Suprapubic skin (tissue), 4 donors: ENCODE measurements around the gene RAD51D. TPM values are rescaled to one million over a fixed set of nuclear protein-coding genes. Genes with fewer than 3 reads are reported as not detected.

Source experiments
- DNase-seq, 2 donors: peaks; one replicate each; pipeline ENCODE4 v3.0.0-alpha.2; 2019; ENCODE audit warnings: low spot score in 2 of 2
- H3K27ac ChIP-seq: fragments of 200-600 bp; sonication (generic); one replicate; pipeline ENCODE4 v1.5.1; 2019
- H3K27me3 ChIP-seq: fragments of 200-600 bp; sonication (generic); one replicate; pipeline ENCODE4 v1.5.1; 2019
- H3K36me3 ChIP-seq: fragments of 200-600 bp; sonication (generic); one replicate; pipeline ENCODE4 v1.5.1; 2019
- H3K4me1 ChIP-seq: fragments of 200-600 bp; sonication (generic); one replicate; pipeline ENCODE4 v1.5.1; 2019
- H3K4me3 ChIP-seq: fragments of 200-600 bp; sonication (generic); one replicate; pipeline ENCODE4 v1.5.1; 2019; ENCODE audit warnings: mild to moderate bottlenecking
- H3K9me3 ChIP-seq: fragments of 200-600 bp; sonication (generic); one replicate; pipeline ENCODE4 v1.5.1; 2019
- EP300 ChIP-seq: sonication (generic); formaldehyde crosslinking; IDR thresholded peaks from one replicate; pipeline ENCODE4 v1.6.1; 2017; ENCODE audit warnings: antibody characterized with exemption
- POLR2A ChIP-seq, 2 donors: fragments of 450-650 bp; IDR thresholded peaks; one replicate each; pipeline ENCODE4 v1.6.1; 2017; ENCODE audit warnings: antibody characterized with exemption in 2 of 2, mild to moderate bottlenecking in 2 of 2, moderate library complexity in 2 of 2
- POLR2AphosphoS5 ChIP-seq, 3 donors: sonication (generic); formaldehyde crosslinking; IDR thresholded peaks; one replicate each; pipeline ENCODE4 v1.6.1; 2017; ENCODE audit warnings: antibody characterized with exemption in 3 of 3
- WGBS: methylation state at CpG from one replicate; pipeline ENCODE4 v1.1.5; 2018; 5-methylcytosine and 5-hydroxymethylcytosine counted together
- total RNA-seq, 4 donors: library from RNA; depleted of rRNA; stranded (reverse); fragments of >200 nt; gene quantifications; one replicate each; pipeline ENCODE4 v1.1.0, GENCODE V29; 2016
- TF ChIP-seq, protein P1 (sequence below), 2 donors: fragments of 200-600 bp in 1 of 2; fragments of 450-650 bp in 1 of 2; sonication (generic) in 1 of 2; IDR thresholded peaks; one replicate each; pipeline ENCODE4 v1.5.1; 2016 to 2019; ENCODE audit warnings: antibody characterized with exemption in 2 of 2, mild to moderate bottlenecking in 1 of 2, moderate library complexity in 1 of 2

Gene RAD51D
- total RNA-seq, 4 donors from 2014 or later: 3.2 to 7.7 (median 6.4) TPM

DNA sequence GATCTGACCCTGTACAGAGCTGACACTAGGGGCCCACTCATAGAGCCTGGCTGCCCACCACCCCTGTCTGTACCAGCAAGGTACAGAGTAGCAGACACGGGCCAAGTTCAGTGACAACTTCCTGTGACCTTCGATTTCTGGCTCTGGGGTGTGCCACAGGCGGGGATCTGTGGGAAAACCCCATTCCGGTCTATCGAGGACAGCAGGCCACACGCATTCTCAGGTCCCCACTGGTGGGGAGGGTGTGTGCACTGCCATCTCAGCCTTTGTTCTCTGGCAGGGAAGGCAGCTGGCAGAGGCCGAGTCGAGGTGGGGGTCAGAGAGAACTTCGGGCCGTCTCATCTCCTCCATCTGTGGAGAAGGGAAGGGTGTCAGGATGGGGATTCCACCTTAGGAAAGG, 12.4 kb upstream of the RAD51D start:
- H3K36me3 ChIP-seq: peaks cover 65% of the 10 kb centered on the region
- H3K4me1 ChIP-seq: no peaks in the 10 kb centered on the region
- H3K4me3 ChIP-seq: no peak overlapping the region
- 79% methylated on average over 6 of the region's 10 CpGs for WGBS
- H3K27me3 ChIP-seq: no peaks in the 10 kb centered on the region
- TF ChIP-seq, protein P1, sequence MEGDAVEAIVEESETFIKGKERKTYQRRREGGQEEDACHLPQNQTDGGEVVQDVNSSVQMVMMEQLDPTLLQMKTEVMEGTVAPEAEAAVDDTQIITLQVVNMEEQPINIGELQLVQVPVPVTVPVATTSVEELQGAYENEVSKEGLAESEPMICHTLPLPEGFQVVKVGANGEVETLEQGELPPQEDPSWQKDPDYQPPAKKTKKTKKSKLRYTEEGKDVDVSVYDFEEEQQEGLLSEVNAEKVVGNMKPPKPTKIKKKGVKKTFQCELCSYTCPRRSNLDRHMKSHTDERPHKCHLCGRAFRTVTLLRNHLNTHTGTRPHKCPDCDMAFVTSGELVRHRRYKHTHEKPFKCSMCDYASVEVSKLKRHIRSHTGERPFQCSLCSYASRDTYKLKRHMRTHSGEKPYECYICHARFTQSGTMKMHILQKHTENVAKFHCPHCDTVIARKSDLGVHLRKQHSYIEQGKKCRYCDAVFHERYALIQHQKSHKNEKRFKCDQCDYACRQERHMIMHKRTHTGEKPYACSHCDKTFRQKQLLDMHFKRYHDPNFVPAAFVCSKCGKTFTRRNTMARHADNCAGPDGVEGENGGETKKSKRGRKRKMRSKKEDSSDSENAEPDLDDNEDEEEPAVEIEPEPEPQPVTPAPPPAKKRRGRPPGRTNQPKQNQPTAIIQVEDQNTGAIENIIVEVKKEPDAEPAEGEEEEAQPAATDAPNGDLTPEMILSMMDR (IDR thresholded peaks at IDR 0.05): no peak
- H3K27ac ChIP-seq: no peak overlapping the region
- DNase-seq: no peak
- no peaks in the 10 kb centered on the region for H3K9me3 ChIP-seq

GRCh38 chr17:35130392-35130791, 10.7 kb upstream of the RAD51D start:
- Histone ChIP-seq H3K27me3 (no peaks in the 10 kb centered on the region), H3K27ac (no peak overlapping the region), H3K4me1 (no peaks in the 10 kb centered on the region), H3K36me3 (peaks cover 48% of the 10 kb centered on the region), H3K9me3 (no peaks in the 10 kb centered on the region), H3K4me3 (no peak overlapping the region)
- WGBS: 100% methylated on average over 1 of the region's 3 CpGs
- DNase-seq: no peak
- no peak for TF ChIP-seq EP300
- TF ChIP-seq POLR2AphosphoS5 (IDR thresholded peaks at IDR 0.05): no peak
- TF ChIP-seq, protein P1 (IDR thresholded peaks at IDR 0.05): no peak
- no peak for TF ChIP-seq POLR2A (IDR thresholded peaks at IDR 0.05)

GRCh38 chr17:35129973-35130351, 10.3 kb upstream of the RAD51D start:
- H3K36me3 ChIP-seq: peaks cover 44% of the 10 kb centered on the region
- H3K27me3 ChIP-seq: no peaks in the 10 kb centered on the region
- H3K4me3 ChIP-seq: no peak overlapping the region
- 95% methylated on average over 5 of the region's 5 CpGs for WGBS
- TF ChIP-seq POLR2A (IDR thresholded peaks at IDR 0.05) (no peak), POLR2AphosphoS5 (IDR thresholded peaks at IDR 0.05) (no peak), EP300 (no peak)
- TF ChIP-seq, protein P1 (IDR thresholded peaks at IDR 0.05): no peak
- H3K27ac ChIP-seq: no peak overlapping the region
- H3K9me3 ChIP-seq: no peaks in the 10 kb centered on the region
- no peaks in the 10 kb centered on the region for H3K4me1 ChIP-seq
- DNase-seq: no peak

- no peaks in the 10 kb centered on the region for H3K4me1 ChIP-seq
- TF ChIP-seq, protein P1 (IDR thresholded peaks at IDR 0.05): no peak
- TF ChIP-seq EP300 (no peak), POLR2AphosphoS5 (IDR thresholded peaks at IDR 0.05) (no peak), POLR2A (IDR thresholded peaks at IDR 0.05) (no peak)
- peaks cover 38% of the 10 kb centered on the region for H3K36me3 ChIP-seq
- H3K9me3 ChIP-seq: no peaks in the 10 kb centered on the region
- H3K4me3 ChIP-seq: no peak overlapping the region
- no peak for DNase-seq
- no peak overlapping the region for H3K27ac ChIP-seq
- 71% methylated on average over 10 of the region's 11 CpGs for WGBS
- no peaks in the 10 kb centered on the region for H3K27me3 ChIP-seq
Measured at GRCh38 chr17:35129154-35129972, 9.7 kb upstream of the RAD51D start.

- H3K4me1 ChIP-seq: no peaks in the 10 kb centered on the region
- H3K36me3 ChIP-seq: peaks cover 23% of the 10 kb centered on the region
- H3K27ac ChIP-seq: no peak overlapping the region
- no peaks in the 10 kb centered on the region for H3K27me3 ChIP-seq
- WGBS: 77% methylated on average over 11 of the region's 11 CpGs
- peak in 1 of 3 donors; percentile 2 for TF ChIP-seq POLR2AphosphoS5 (IDR thresholded peaks at IDR 0.05)
- TF ChIP-seq, protein P1 (IDR thresholded peaks at IDR 0.05): no peak
- no peaks in the 10 kb centered on the region for H3K9me3 ChIP-seq
- no peak for DNase-seq
- no peak overlapping the region for H3K4me3 ChIP-seq
Measured at GRCh38 chr17:35127751-35128514, 8.3 kb upstream of the RAD51D start.
